Prostate gland (tissue), 2 donors: ENCODE data around the gene MYBPH.

Source experiments
- POLR2AphosphoS5 ChIP-seq: sonication (generic); formaldehyde crosslinking; IDR thresholded peaks from one replicate; pipeline ENCODE4 v1.6.1; 2017; ENCODE audit warnings: antibody characterized with exemption
- TF ChIP-seq, protein P1 (sequence below), 4 experiments: fragments of 200-600 bp in 2 of 4; fragments of 450-650 bp in 2 of 4; sonication (generic) in 2 of 4; IDR thresholded peaks; 1 replicate in 3 of 4; 2 replicates in 1 of 4; pipeline ENCODE4 v1.5.1; 2016 to 2019; ENCODE audit warnings: antibody characterized with exemption in 4 of 4, mild to moderate bottlenecking in 2 of 4, moderate library complexity in 2 of 4

DNA sequence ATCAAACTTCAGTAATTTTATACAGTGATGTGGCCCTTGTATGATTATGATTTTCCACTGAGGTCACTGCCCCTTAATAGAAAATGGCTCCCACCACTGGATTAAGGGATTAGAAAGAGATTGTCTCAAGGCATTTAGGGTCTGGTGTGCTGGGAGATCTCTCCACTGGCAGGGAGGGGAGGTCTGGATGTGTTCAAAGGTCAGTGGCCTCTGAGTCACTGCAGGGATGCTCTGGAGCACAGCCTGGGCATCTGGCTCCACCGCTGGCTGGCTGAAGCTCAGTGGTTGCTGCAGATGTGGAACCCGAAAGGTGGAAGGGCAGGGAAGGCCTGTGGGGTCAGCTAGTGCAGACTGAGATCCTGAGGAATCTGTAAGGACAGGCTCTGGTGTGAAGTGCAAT, 29.1 kb upstream of the MYBPH start:
- TF ChIP-seq, protein P1, sequence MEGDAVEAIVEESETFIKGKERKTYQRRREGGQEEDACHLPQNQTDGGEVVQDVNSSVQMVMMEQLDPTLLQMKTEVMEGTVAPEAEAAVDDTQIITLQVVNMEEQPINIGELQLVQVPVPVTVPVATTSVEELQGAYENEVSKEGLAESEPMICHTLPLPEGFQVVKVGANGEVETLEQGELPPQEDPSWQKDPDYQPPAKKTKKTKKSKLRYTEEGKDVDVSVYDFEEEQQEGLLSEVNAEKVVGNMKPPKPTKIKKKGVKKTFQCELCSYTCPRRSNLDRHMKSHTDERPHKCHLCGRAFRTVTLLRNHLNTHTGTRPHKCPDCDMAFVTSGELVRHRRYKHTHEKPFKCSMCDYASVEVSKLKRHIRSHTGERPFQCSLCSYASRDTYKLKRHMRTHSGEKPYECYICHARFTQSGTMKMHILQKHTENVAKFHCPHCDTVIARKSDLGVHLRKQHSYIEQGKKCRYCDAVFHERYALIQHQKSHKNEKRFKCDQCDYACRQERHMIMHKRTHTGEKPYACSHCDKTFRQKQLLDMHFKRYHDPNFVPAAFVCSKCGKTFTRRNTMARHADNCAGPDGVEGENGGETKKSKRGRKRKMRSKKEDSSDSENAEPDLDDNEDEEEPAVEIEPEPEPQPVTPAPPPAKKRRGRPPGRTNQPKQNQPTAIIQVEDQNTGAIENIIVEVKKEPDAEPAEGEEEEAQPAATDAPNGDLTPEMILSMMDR (IDR thresholded peaks at IDR 0.05), result no peak
- no peak for TF ChIP-seq POLR2AphosphoS5
